Measurements from ENCODE around the gene KCNJ9. TPM values are rescaled to one million over a fixed set of nuclear protein-coding genes. Genes with fewer than 3 reads are reported as not detected.

The KCNJ9 gene
- total RNA-seq, 1 donor, result not detected

- no peak for TF ChIP-seq CTCF (IDR thresholded peaks at IDR 0.05; ENCODE audit: extremely low read depth, low read depth, low read length)
- peaks cover 15% of the 10 kb centered on the region for H3K4me1 ChIP-seq (ENCODE audit: insufficient read depth, low read length)
- peak; percentile 88 for DNase-seq (ENCODE audit: insufficient read length, low spot score, missing footprints)
These were observed 15.2 kb downstream of the KCNJ9 start for GRCh38 chr1:160096274-160097116.

GRCh38 chr1:160097151-160097910 lies 16.0 kb downstream of the KCNJ9 start:
- H3K79me2 ChIP-seq (ENCODE audit: insufficient read depth, low read length), result no peaks in the 10 kb centered on the region
- peak overlapping the region; percentile 87 for H2AFZ ChIP-seq (ENCODE audit: low read length)
- no peaks in the 10 kb centered on the region for H4K20me1 ChIP-seq (ENCODE audit: insufficient read depth, low read length)
- H3K4me3 ChIP-seq (ENCODE audit: insufficient read depth, low read length), result peak overlapping the region; percentile 81
- no peaks in the 10 kb centered on the region for H3K27me3 ChIP-seq (ENCODE audit: insufficient read depth, low read length)
- no peaks in the 10 kb centered on the region for H3K9me3 ChIP-seq (ENCODE audit: low read depth, low read length)
- peak overlapping the region; percentile 89 for H3K4me2 ChIP-seq (ENCODE audit: insufficient read depth, low read length)
- H3K36me3 ChIP-seq (ENCODE audit: insufficient read depth, low read length), result no peaks in the 10 kb centered on the region
- H3K4me1 ChIP-seq (ENCODE audit: insufficient read depth, low read length), result peaks cover 19% of the 10 kb centered on the region
- H3K27ac ChIP-seq (ENCODE audit: low read depth, low read length), result no peak overlapping the region
- TF ChIP-seq CTCF (IDR thresholded peaks at IDR 0.05; ENCODE audit: extremely low read depth, low read depth, low read length), result no peak
- DNase-seq (ENCODE audit: insufficient read length, low spot score, missing footprints), result peak; percentile 78

More at GRCh38 chr1:160096274-160097116, 15.2 kb downstream of the KCNJ9 start:
- no peak overlapping the region for H2AFZ ChIP-seq (ENCODE audit: low read length)
- no peaks in the 10 kb centered on the region for H4K20me1 ChIP-seq (ENCODE audit: insufficient read depth, low read length)
- H3K4me3 ChIP-seq (ENCODE audit: insufficient read depth, low read length), result no peak overlapping the region
- H3K9me3 ChIP-seq (ENCODE audit: low read depth, low read length), result no peaks in the 10 kb centered on the region
- H3K79me2 ChIP-seq (ENCODE audit: insufficient read depth, low read length), result no peaks in the 10 kb centered on the region
- H3K4me2 ChIP-seq (ENCODE audit: insufficient read depth, low read length), result no peak overlapping the region
- no peaks in the 10 kb centered on the region for H3K36me3 ChIP-seq (ENCODE audit: insufficient read depth, low read length)
- no peaks in the 10 kb centered on the region for H3K27me3 ChIP-seq (ENCODE audit: insufficient read depth, low read length)
- H3K27ac ChIP-seq (ENCODE audit: low read depth, low read length), result no peak overlapping the region

- peak; percentile 99 for DNase-seq (ENCODE audit: insufficient read length, low spot score, missing footprints)
- H3K79me2 ChIP-seq (ENCODE audit: insufficient read depth, low read length), result no peaks in the 10 kb centered on the region
- no peaks in the 10 kb centered on the region for H3K9me3 ChIP-seq (ENCODE audit: low read depth, low read length)
- peak within 1 kb of the TSS; percentile 99 for H3K4me2 ChIP-seq (ENCODE audit: insufficient read depth, low read length)
- peaks cover 27% of the 10 kb centered on the region for H3K4me1 ChIP-seq (ENCODE audit: insufficient read depth, low read length)
- no peaks in the 10 kb centered on the region for H3K27me3 ChIP-seq (ENCODE audit: insufficient read depth, low read length)
- peak within 1 kb of the TSS; percentile 97 for H2AFZ ChIP-seq (ENCODE audit: low read length)
- H3K4me3 ChIP-seq (ENCODE audit: insufficient read depth, low read length), result peak within 1 kb of the TSS; percentile 81
- H3K27ac ChIP-seq (ENCODE audit: low read depth, low read length), result peak within 1 kb of the TSS; percentile 46
- no peaks in the 10 kb centered on the region for H3K36me3 ChIP-seq (ENCODE audit: insufficient read depth, low read length)
- no peaks in the 10 kb centered on the region for H4K20me1 ChIP-seq (ENCODE audit: insufficient read depth, low read length)
- no peak for TF ChIP-seq CTCF (IDR thresholded peaks at IDR 0.05; ENCODE audit: extremely low read depth, low read depth, low read length)
These were observed 16.8 kb downstream of the KCNJ9 start, which contains the start of gene IGSF8 for GRCh38 chr1:160097911-160098851. Gene IGSF8 (minus strand): TSS chr1:160098619. CDS start chr1:160098472, 147 bp downstream.

All from osteoblast (primary cell).